NCI-H524 (cell line): ENCODE results near the gene EI24.

Experiments used
- DNase-seq, 2 experiments: peaks; one replicate each; lab custom pipeline; 2025; lab: John Stamatoyannopoulos, UW

EI24 gene

GRCh38 chr11:125579811-125580210 is 10.5 kb downstream of the EI24 start:
- DNase-seq, result no peak

GRCh38 chr11:125583496-125583895 is 14.2 kb downstream of the EI24 start:
- no peak for DNase-seq

DNA sequence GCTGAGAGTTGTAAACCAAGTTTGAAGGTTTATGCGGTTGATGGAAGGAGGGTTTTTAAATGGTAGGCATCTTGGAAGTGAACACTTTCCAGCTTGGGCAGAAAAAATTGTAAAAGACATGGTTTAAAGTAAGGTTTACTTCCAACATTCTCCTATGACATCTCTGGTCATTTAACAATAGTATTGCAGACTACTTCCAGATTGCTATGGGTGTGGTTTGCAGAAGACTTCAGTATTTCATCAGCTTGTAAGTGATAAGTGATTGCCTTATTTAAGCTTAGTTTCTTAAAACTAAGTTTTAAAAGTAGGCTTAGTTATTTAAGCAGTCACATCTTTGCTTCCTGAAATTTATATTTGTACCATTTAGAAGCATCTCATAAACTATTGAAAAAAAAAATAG is 16.2 kb downstream of the EI24 start:
- no peak for DNase-seq

GRCh38 chr11:125586623-125587022 is 17.3 kb downstream of the EI24 start:
- DNase-seq, result no peak

DNA sequence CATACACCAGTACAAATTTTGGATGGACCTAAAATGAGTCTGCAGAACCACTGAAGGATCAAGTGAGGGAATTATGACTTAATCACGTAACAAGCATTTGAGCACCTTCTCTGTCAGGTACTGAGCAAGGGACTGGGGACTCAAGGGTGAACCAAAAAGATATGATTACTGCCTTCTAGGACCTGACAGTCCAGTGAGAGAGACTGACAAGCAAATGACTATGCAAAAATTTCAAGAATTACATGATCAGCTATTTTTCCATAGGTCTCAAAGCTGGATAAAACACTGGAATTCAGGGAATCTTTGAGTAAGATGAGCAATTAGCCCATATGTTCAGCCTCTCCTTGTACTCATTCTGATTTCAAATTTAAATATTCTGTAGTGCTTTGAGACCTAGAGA is 18.2 kb downstream of the EI24 start:
- DNase-seq, result no peak

DNA sequence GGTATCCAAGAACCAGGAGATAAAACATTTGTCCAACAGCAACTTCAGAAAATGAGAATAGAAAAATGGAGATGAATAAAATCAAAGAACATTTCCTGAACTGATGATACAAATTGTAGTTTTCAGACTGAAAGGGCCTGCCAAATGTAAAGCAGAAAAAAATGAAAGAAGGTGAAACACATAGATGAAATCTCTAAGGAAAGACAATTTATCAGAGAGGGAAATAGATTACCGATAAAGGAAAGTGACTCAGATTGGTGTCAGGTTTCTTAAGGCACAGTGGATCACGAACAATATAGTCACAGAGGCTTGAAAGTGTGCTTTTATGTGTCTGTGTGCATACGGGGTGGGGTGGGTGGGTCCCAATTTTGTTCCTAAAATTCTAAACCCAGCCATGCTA is 19.2 kb downstream of the EI24 start:
- DNase-seq, result no peak

GRCh38 chr11:125591649-125592304 is 22.5 kb downstream of the EI24 start:
- no peak for DNase-seq

DNA sequence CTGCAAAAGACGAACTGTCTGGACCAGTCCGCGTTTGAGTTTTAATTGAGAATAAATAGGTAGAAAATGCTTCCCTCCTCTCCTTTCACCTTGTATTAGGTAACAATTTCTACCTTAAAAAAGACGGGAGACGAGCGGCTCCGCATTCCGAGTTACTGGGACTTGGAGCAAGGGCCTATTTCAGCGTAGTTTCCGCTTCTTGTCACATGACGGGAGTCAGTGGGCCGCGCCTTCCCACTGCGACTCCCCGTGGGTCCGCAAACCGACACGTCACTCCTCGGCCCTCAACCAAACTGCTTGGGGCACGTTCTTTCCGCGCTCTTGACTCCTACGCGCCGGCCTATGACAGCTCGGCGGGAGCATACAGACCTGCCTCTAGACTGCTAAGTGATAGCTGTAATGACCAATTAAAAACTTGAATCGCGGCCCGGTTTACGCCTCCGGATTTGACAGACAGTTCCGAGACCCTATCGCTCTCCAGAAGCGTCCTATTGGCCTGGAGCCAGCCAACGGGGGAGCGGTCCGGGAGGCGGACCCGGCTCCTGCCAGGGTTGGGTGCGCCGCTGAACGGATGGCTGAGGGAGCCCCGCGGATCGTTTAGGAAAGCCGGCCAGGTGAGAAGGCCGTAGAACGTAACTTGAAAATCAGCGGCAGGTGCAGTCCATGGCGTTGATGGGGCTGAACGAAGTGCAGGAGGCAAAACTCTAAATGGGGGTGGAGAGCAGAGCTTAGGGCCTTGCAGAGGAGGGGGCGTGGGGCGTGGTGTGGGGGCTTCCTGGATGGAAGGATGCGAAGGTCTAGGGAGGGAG is 23.2 kb downstream of the EI24 start, which contains the start of gene STT3A:
TSS of gene STT3A (plus strand) at position 548 of the 809 bp plus-strand sequence. CDS start 3,064 bp downstream, outside the sequence.
- peak; percentile 97 to 99 for DNase-seq

GRCh38 chr11:125593114-125593820 is 24.0 kb downstream of the EI24 start:
- DNase-seq, result peak in 1 of 2 experiments; percentile 52

- DNase-seq, result no peak
Observed at GRCh38 chr11:125594958-125595357, 25.7 kb downstream of the EI24 start.

DNA sequence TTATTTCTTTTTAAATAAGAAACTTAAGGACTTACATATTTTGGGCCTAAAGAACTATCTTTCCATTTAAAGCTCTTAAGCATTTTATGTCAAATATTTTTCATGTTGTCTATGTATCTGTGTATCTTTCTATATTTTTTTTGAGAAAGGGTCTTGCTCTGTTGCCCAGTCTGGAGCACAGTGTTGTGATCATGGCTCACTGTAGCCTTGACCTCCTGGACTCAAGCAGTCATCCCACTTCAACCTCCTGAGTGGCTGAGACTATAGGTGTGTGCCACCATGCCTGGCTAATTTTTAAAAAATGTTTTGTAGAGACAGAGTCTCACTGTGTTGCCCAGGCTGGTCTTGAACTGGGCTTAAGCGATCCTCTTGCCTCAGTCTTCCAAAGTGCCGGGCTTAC is 31.4 kb downstream of the EI24 start:
- DNase-seq, result no peak

- DNase-seq, result no peak
Observed at GRCh38 chr11:125603207-125603606, 33.9 kb downstream of the EI24 start.

- DNase-seq, result no peak
Observed at GRCh38 chr11:125605417-125605816, 36.1 kb downstream of the EI24 start.

DNA sequence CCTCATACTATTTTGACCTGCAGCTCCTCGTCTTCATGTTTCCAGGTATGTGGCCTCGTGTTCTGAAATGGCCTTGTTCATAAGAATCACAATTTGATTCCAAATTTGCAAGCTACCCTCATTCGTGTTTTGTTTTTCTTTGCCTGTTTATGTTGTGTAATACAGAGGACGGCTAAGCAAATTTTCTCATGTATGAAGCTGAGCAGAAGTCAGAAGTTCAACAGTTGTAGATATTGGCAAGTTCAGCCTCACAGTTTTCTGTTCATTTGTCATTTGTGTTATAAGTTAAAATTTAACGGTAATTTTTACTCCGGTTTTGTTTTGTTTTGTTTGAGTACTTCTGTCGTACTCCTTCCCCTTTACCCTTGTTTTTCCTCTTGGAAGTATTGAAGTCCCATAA is 40.3 kb downstream of the EI24 start:
- DNase-seq, result no peak

DNA sequence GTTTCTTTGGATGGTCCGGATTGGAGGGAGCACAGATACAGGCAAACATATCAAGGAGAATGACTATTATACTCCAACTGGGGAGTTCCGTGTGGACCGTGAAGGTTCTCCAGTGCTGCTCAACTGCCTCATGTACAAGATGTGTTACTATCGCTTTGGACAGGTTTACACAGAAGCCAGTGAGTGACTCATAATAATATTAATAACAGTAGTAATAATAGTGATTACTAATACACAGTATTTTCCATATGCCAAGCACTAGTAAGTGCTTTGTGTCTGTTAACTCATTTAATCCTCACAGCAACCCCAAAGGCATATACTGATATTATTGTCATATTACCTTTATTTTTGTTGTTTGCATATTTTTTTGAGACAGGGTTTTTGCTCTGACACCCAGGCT is 49.1 kb downstream of the EI24 start:
- no peak for DNase-seq

DNA sequence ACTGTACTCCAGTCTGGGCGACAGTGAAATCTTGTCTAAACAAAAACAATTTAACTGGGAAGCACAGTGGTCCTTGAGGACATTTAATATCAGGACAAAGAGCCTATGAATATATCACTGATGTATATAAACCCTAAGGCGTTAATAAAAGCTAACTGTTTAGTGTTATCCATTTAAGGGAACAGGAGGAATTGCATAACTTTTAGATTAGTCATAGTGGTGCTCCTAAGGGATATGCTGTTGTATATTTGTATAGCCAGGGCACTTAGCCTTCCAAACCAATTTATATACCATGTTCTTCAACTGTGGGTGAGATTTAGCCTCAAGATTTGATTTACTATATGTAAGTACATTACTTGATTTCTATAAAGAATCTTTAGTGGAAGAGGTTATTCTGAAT is 52.7 kb downstream of the EI24 start:
- no peak for DNase-seq

DNA sequence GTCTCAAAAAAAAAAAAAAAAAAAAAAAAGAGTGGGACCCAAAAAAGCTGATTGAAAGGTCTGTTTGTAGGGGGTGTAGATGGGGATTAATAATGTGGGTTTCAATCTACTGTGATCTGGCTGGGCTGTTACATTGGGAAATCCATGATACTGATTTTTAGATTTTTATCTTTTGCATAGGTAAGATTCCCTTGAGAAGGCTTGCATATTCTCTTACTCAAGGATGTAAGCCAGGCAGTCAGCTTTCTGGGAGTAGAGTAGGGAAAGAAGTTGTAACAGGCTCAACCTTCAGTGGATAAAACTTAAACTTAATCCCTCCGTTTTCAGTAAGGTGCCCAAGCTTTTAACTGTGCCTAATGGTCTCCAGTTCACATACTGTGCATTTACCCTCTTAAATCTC is 53.8 kb downstream of the EI24 start:
- DNase-seq, result no peak

DNA sequence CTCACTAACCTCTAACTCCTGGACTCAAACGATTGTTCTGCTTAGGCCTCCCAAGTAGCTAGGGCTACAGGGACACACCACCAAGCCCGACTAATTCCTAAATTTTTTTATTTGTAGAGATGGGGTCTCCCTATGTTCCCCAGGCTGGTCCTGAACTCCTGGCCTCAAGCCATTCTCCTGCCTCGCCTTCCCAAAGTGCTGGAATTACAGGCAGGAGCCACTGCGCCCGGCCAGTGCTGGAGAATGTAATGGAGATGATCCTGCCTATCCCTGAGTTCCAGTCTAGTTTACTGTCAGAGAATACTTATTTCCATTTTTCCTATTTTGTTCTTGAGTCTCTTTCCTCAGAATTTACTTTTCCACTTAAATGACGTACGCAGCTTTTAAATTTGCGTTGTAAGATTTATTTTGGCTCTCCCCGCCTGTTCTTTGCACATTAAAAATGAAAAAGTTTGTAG is 55.5 kb downstream of the EI24 start, which contains the start of gene CHEK1:
TSS of gene CHEK1 (plus strand) at position 408 of the 458 bp plus-strand sequence. CDS start 1,606 bp downstream, outside the sequence.
- no peak for DNase-seq

DNA sequence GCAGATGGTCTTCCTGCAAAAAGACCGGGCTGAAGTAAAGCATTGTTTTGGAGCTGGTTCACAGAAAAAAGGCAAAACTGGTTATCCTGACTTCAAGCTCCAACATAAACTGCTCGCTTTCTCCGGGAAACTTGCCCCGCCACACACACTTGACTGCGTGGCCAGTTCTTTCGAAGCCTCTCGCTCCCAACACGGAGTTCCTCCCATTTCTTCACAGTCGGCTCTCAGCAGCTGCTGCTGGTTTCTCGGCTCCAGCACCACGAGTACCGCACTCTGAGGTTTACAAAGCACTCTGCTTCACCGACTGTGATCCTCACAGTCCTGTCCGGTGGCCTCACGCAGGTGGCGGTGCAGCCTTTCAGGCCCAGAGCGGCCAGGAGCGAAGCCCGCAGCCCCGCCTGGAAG is 56.0 kb downstream of the EI24 start:
- DNase-seq, result peak in 1 of 2 experiments; percentile 64

DNA sequence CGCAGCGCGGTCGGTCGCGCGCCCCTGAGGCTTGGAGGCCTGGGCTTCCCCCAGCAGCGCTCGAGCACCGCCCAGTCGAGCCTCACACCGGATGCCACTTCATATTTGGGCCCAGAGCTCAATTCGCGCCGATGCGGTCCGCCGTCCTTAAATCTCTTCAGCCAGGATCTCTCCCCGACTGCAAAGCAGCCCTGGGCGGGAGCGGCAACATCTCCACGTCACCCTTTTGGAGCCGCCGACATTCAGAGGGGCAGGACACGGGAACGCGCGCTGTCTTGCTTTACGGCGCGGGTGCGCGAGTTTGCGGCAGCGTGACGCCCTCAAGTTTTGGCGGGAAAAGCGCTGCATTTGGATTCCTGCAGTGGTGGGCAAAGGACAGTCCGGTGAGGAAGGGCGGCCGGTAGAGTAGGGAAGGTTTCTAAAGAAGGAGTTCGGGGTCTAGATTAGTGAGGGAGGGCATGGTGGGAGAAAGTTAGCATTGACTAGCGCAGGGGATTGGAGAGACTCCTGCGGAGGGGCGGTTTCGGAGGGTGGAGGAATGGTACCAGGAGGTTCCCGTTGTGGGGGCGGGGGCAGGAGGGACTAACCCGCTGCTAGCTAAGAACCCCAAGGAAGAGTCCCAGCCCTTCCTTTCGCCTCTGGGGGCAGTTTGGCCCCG is 56.5 kb downstream of the EI24 start:
- peak; percentile 91 to 97 for DNase-seq

- DNase-seq, result peak; percentile 87 to 97
Observed at GRCh38 chr11:125626288-125626950, 57.1 kb downstream of the EI24 start.
